HEK293 (cell line): ENCODE results near the gene PCCA.

Experiments
- ZSCAN30 ChIP-seq: fragments of 450-650 bp; IDR thresholded peaks from 2 replicates; pipeline ENCODE4 v1.5.1; 2018; ENCODE audit warnings: missing biosample characterization, mild to moderate bottlenecking, missing genetic modification characterization, moderate library complexity
- TF ChIP-seq, protein P1 (sequence below): fragments of 450-650 bp; formaldehyde crosslinking; IDR thresholded peaks from 2 replicates; pipeline ENCODE4 v1.5.1; 2016; ENCODE audit warnings: missing biosample characterization, missing genetic modification characterization

DNA sequence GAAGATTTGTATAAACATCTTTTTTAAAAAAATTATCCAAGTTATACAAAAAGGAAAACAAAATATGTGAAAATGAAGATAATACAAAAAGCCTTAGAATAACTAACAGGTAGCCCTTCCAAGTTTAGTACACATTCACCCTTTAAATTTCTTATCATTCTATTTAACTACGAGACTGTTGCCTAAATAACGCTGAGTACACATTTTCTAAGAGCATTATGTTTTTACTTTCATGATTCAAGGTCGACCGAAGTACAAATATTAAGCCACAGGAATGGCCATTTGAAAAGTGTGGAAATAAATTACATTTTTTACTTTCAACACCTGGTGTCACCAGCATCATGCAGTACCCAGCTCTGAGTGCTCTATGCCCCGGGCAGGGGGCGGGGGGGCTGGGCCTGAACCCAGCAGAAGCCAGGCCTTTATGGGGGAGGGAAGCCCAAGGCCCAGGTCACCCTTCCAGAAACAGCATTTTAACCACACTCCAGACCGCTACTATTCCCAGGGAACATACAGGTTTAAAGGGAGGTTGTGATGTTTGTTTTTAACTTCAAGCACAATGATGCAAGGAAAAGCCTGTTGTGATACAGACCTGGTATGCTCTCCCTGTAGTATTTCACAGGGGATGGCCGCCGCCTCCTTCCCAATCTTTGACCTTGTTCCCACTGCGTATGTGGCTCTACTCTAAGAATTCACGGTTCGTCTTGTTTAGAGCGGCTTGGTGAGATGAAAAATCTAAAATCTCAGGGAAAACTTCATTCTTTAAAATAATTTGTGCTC lies 475.7 kb downstream of the PCCA start:
- no peak for TF ChIP-seq ZSCAN30 (tag by site-specific recombination)
- TF ChIP-seq, protein P1, sequence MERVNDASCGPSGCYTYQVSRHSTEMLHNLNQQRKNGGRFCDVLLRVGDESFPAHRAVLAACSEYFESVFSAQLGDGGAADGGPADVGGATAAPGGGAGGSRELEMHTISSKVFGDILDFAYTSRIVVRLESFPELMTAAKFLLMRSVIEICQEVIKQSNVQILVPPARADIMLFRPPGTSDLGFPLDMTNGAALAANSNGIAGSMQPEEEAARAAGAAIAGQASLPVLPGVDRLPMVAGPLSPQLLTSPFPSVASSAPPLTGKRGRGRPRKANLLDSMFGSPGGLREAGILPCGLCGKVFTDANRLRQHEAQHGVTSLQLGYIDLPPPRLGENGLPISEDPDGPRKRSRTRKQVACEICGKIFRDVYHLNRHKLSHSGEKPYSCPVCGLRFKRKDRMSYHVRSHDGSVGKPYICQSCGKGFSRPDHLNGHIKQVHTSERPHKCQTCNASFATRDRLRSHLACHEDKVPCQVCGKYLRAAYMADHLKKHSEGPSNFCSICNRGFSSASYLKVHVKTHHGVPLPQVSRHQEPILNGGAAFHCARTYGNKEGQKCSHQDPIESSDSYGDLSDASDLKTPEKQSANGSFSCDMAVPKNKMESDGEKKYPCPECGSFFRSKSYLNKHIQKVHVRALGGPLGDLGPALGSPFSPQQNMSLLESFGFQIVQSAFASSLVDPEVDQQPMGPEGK (tag by site-specific recombination) = no peak
